GM18868 (cell line): ENCODE data around the gene RINT1.

Source experiments
- ATAC-seq: cut with Tn5 transposase; IDR thresholded peaks from one replicate; pipeline ENCODE4 v1.9.1; 2021; ENCODE audit warnings: mild to moderate bottlenecking, moderate library complexity; ENCODE audit not compliant: unreplicated experiment

Gene RINT1

DNA sequence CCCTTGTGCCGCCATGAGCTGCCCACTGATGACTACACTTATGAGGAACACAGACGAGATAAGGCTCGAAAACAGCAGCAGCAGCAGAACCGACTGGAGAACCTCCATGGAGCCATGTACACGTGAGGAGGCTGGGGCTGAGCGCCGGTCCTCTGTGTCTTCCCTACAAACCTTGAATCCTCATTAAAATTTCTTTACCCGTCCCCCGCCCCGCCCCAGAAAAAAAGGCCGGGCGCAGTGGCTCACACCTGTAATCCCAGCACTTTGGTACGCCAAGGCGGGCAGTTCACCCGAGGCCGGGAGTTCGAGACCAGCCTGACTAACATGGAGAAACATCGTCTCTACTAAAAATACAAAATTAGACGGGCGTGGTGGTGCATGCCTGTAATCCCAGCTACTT lies 1.5 kb upstream of the RINT1 start:
- ATAC-seq: no peak

DNA sequence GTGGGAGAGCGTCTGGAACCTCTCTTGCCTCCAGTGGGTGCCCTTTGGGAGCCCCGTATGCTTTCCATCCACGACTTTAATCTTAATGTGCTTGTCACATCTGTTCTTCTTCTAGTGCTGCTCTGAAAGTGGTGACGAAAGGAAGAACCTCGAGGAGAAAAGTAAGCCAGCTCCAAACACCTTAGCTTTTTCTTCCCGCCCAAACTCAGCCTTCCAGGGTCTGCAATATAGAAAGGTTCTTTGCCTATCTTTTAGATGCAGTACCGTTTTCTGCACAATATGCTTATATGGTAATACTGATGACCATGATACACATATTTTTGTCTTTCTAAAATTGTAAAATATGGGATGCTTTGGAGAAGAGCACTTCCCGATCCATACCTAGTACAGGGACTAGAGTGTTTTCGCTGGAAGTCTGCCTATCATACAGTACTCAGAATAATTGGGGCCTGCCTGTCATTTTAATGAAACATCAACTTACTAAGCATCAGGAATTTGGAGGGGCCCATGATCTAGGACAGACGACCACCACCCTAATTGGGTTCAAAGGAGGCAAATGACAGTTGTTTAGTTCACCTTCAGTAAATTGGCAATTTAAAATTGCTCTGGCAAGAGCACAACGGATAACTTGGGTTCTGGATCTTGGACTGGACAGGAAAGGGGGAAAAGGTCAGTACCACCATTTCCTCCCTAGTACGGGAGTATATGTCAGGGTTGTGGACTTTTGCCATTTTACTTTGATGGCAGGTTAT lies 884 bp downstream of the RINT1 start:
- ATAC-seq: no peak

DNA sequence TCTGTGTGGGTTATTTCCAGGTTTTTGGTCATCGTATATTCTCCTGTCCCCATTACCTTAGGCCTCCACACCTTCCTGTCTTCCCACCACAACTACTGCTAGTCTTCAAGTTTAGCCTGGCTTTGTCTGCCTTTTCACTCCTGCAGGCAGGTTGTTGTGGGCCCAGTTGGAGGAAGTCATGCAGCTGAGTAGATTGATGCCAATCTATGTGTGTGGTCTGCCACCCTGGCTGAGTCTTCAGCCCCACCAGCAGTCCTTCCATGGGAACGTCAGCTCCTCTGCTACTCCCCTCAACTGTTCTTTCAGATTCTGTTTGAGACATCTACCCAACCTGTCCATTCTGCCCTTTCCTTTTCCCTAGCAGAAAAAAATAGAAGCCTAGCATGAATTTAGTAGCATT lies 6.3 kb downstream of the RINT1 start:
- ATAC-seq: no peak

DNA sequence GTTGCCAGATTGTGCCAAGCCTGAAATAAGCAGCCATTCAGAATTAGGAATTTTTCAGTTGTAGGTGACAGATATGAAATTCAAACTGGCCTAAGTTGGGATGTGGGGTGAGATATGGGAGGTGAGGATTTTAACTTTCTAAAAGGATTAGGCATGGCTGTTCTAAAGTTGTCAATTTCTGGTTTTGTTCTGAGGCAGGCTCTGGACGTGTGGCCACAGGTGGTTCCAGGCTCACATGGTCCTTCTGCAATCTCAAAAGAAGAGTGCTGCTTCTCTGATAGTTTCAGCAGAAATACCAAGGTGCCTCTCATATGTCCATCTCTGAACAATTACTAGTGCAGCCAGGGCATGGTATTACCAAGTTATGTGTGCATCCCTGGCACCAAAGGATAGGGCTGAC lies 27.9 kb downstream of the RINT1 start:
- no peak for ATAC-seq

DNA sequence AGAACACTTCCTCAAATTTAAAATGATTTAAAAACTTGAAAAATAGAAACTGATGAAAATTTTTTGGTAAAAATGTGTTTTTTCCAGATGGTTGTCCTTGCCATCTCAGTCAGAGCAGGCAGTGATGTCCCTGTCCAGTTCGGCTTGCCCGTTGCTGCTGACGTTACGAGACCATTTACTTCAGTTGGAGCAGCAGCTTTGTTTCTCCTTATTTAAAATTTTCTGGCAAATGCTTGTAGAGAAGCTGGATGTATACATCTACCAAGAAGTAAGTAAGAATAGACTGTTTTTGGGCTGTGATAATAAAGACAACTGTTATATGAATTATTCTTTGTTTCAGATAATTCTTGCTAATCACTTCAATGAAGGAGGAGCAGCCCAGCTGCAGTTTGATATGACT lies 33.2 kb downstream of the RINT1 start:
- no peak for ATAC-seq

- ATAC-seq: no peak
Measured at GRCh38 chr7:105567024-105567423, 35.0 kb downstream of the RINT1 start.

DNA sequence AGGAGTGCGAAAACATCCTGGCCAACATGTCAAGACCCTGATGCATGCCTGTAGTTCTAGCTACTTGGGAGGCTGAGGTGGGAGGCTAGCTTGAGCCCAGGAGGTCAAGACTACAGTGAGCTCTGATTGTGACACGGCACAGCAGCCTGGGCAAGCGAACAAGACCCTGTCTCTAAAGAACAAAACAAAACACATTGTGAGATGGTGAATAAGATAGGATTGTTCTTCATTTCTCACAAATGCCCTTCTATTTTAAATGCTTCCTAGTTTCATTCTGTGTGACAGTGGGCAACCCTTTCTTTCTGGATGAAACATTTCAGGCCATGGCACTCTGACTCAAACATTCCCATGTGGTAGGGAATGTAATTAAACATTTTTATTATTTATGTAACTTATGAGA lies 35.8 kb downstream of the RINT1 start:
- no peak for ATAC-seq

DNA sequence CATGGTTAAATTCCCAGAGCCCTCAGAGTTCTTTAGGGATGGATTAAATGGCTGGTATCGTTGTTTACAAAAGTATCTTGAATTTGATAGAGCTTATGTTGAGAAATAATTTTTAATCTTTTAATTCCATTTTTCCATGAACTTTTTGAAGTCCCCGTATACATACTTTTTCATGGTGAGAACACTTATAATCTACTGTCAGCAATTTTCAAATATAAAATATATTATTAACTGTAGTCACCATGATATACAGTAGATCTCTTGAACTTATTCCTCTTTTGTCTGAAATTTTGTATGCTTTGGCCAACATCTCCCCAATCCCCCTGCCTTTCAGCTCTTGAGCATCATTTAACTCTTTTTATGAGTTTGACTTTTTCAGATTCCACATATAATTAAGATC lies 39.9 kb downstream of the RINT1 start:
- ATAC-seq: no peak

- ATAC-seq: no peak
Measured at GRCh38 chr7:105577251-105577650, 45.2 kb downstream of the RINT1 start.

GRCh38 chr7:105578496-105578895 lies 46.5 kb downstream of the RINT1 start:
- no peak for ATAC-seq

- no peak for ATAC-seq
Measured at GRCh38 chr7:105580022-105580740, 48.2 kb downstream of the RINT1 start.

- ATAC-seq: peak; percentile 39
Measured at GRCh38 chr7:105581066-105581811, 49.2 kb downstream of the RINT1 start, which contains the start of gene EFCAB10. EFCAB10 (minus strand) TSS chr7:105581493; CDS start chr7:105581463, 30 bp downstream.

DNA sequence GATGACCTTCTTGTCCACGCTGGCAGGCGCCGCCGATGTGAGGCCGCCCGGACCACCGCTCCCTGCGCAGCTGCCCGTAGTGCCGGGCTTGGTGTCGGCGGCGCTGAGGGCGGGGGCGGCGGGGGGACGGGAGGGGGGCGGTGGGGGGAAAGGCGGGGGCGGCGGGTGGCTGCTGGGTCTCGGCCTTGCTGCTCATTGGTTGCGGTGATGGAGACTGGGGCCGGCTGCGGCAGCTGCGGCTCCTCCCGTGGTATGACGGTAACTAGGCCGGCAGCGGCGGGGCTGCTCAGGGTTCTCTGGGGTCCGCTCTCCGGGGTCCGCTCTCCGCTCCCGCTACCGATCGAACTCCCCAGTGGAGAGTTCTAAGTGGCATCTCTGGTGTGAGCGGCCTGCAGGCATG lies 51.1 kb downstream of the RINT1 start:
- ATAC-seq: no peak

- ATAC-seq: no peak
Measured at GRCh38 chr7:105584165-105584564, 52.2 kb downstream of the RINT1 start.

- ATAC-seq: no peak
Measured at GRCh38 chr7:105585850-105586500, 54.0 kb downstream of the RINT1 start.

GRCh38 chr7:105587909-105588635 lies 56.1 kb downstream of the RINT1 start:
- ATAC-seq: no peak

DNA sequence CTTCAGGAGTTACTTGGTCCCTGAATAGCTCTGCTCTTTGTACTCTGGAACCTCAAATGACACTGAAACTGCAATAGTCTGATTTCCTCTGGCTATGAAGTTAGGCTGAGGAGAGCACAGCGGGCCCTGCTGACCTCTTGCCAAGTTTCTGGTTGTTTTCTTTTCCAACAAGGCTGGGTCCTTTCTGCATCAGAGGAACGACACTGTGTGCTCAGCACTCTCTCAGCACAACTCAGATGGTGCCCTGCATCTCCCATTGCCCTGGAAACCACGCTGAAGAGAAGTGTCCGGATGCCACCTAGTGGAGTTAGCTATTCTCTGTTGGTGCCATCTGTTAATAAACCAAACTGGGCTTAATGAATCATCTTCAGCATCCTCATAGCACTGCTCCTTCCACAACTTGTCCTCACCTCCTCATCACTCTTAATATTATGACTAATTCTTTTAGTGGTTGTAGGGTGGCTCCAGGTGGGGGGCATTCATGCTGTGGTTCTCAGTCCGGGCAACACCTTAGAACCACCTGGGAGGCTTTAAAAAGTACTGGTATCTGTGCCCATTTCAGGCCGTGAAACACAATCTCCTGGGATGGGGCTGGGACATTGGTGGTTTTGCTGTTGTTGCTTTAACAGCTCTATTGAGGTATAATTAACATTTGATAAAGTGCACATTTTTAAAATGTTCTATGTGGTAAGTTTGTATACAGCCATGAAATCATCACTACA lies 57.5 kb downstream of the RINT1 start:
- ATAC-seq: peak; percentile 94

GRCh38 chr7:105590793-105591192 lies 58.8 kb downstream of the RINT1 start:
- no peak for ATAC-seq

- ATAC-seq: no peak
Measured at GRCh38 chr7:105591522-105591921, 59.5 kb downstream of the RINT1 start.

DNA sequence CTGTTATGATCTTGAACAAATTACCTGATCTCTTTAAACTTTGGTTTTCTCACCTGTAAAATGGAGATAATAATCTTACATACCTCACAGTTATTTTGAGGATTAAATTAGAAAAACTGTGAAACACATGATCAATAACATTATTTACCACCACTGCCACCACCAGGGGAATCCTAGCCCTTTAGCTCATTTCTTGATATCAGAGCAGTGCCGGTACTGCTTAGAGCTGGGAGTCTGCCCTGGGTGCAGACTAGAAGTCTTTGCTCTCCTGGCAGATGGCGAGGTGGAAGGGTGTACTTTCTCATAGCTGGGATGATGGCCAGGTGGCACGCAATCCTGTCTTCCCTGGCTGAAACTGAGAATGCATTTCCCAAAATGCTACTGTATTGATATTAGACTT lies 62.0 kb downstream of the RINT1 start:
- no peak for ATAC-seq
